GM12878 (cell line): ENCODE measurements around the gene SERPINE2. TPM values are rescaled to one million over a fixed set of nuclear protein-coding genes. Genes with fewer than 3 reads are reported as not detected.

ENCODE experiments used
- ATAC-seq: fragments of 200-7000 bp; cut with Tn5 transposase; 3 replicates; pipeline ENCODE4 v1.9.1; 2020; ENCODE audit warnings: mild to moderate bottlenecking, moderate library complexity
- BruUV-seq: library from RNA; stranded (reverse); fragments of 400-500 nt; replicated peaks from 2 replicates; lab custom pipeline; 2021; lab: Mats Ljungman, UMichigan
- CTCF ChIA-PET: fragments of 300-600 bp; sonication (Branson Sonifier 250); formaldehyde crosslinking; extraction: SDS; loops from one replicate; lab custom pipeline; 2021; ENCODE audit warnings: inconsistent platforms; lab: Yijun Ruan, JAX
- POLR2A ChIA-PET: fragments of 350-600 bp; formaldehyde crosslinking; extraction: SDS; loops from one replicate; lab custom pipeline; 2021; ENCODE audit warnings: inconsistent platforms; lab: Charles Lee
- RAD21 ChIA-PET: fragments of 300-600 bp; sonication (Branson Sonifier 250); formaldehyde crosslinking; loops from one replicate; lab custom pipeline; 2023; ENCODE audit warnings: antibody characterized with exemption; ENCODE audit not compliant: unreplicated experiment; lab: Charles Lee
- SMC1A ChIA-PET: fragments of 300-600 bp; sonication (Branson Sonifier 250); formaldehyde crosslinking; loops from one replicate; lab custom pipeline; 2023; ENCODE audit not compliant: unreplicated experiment, uncharacterized antibody; lab: Charles Lee
- DNase-seq: peaks from one replicate; pipeline ENCODE4 v3.0.0-alpha.2; 2011; ENCODE audit warnings: low read depth, low spot score
- FAIRE-seq: peaks from 3 replicates; lab custom pipeline; 2011; peaks lifted over from hg19 to GRCh38; lab: Jason Lieb, UNC
- H2AFZ ChIP-seq: 2 replicates; pipeline ENCODE4 v1.6.0; 2011; ENCODE audit warnings: low read depth, low read length, control low read depth; ENCODE audit not compliant: control insufficient read depth
- H3K27ac ChIP-seq: 2 replicates; pipeline ENCODE4 v1.5.1; 2011; ENCODE audit warnings: control low read depth; ENCODE audit not compliant: control insufficient read depth, insufficient read depth
- H3K27me3 ChIP-seq, 2 experiments: replicated peaks in 1 of 2; 2 replicates each; pipeline versions ENCODE4 v1.6.0 to v1.6.1; 2011; ENCODE audit warnings: low read length in 1 of 2; ENCODE audit not compliant: control insufficient read depth in 2 of 2, insufficient read depth in 2 of 2
- H3K36me3 ChIP-seq, 2 experiments: 2 replicates each; pipeline ENCODE4 v1.5.1; 2011; ENCODE audit warnings: low read length in 1 of 2; ENCODE audit not compliant: control insufficient read depth in 2 of 2, insufficient read depth in 2 of 2
- H3K4me1 ChIP-seq: 2 replicates; pipeline ENCODE4 v1.6.1; 2011; ENCODE audit warnings: mild to moderate bottlenecking, low read length, moderate library complexity, mixed read lengths; ENCODE audit not compliant: control insufficient read depth, insufficient read depth
- H3K4me2 ChIP-seq: 2 replicates; pipeline ENCODE4 v1.6.0; 2011; ENCODE audit warnings: control low read depth; ENCODE audit not compliant: control insufficient read depth, insufficient read depth
- H3K4me3 ChIP-seq: fragments of 200-600 bp; sonication (generic); 2 replicates; pipeline ENCODE4 v1.5.1; 2016
- H3K79me2 ChIP-seq: 2 replicates; pipeline ENCODE4 v1.6.0; 2011; ENCODE audit warnings: low read length; ENCODE audit not compliant: control insufficient read depth, insufficient read depth
- H3K9ac ChIP-seq: 2 replicates; pipeline ENCODE4 v1.8.0; 2011; ENCODE audit warnings: low read length, control low read depth, mixed read lengths; ENCODE audit not compliant: control insufficient read depth, insufficient read depth
- H3K9me3 ChIP-seq: replicated peaks from 3 replicates; pipeline ENCODE4 v1.5.1; 2011; ENCODE audit warnings: mild to moderate bottlenecking, low read length; ENCODE audit not compliant: control insufficient read depth, insufficient read depth
- H4K20me1 ChIP-seq: 2 replicates; pipeline ENCODE4 v1.6.0; 2011; ENCODE audit not compliant: control insufficient read depth, insufficient read depth
- CBX3 ChIP-seq: fragments of 200-600 bp; sonication (generic); IDR thresholded peaks from 2 replicates; pipeline ENCODE4 v1.6.1; 2016; ENCODE audit warnings: low read depth, borderline replicate concordance
- CHD1 ChIP-seq: IDR thresholded peaks from 2 replicates; pipeline ENCODE4 v1.6.1; 2012; ENCODE audit warnings: low read depth, low read length, improper control_type of control experiment
- DPF2 ChIP-seq: fragments of 450-650 bp; IDR thresholded peaks from 2 replicates; pipeline ENCODE4 v1.6.1; 2017; ENCODE audit warnings: mild to moderate bottlenecking
- HDAC2 ChIP-seq: fragments of 200-600 bp; sonication (generic); IDR thresholded peaks from 2 replicates; pipeline ENCODE4 v1.6.1; 2017
- IKZF2 ChIP-seq, 2 experiments: fragments of 450-650 bp; IDR thresholded peaks; 2 replicates each; pipeline ENCODE4 v1.6.1; 2017; ENCODE audit warnings: mild to moderate bottlenecking in 2 of 2, moderate library complexity in 2 of 2
- IRF4 ChIP-seq: IDR thresholded peaks from 2 replicates; pipeline ENCODE4 v1.6.1; 2011; ENCODE audit warnings: low read depth, low read length
- JUND ChIP-seq: IDR thresholded peaks from 2 replicates; pipeline ENCODE4 v1.6.1; 2012; ENCODE audit warnings: low read depth, mild to moderate bottlenecking, low read length, improper control_type of control experiment, moderate library complexity
- NFXL1 ChIP-seq: fragments of 450-650 bp; IDR thresholded peaks from 2 replicates; pipeline ENCODE4 v1.6.1; 2017; ENCODE audit warnings: antibody characterized with exemption, mild to moderate bottlenecking, borderline replicate concordance
- NR2C1 ChIP-seq: fragments of 450-650 bp; IDR thresholded peaks from 2 replicates; pipeline ENCODE4 v1.6.1; 2017; ENCODE audit warnings: antibody characterized with exemption, mild to moderate bottlenecking, moderate library complexity
- NRF1 ChIP-seq: conservative IDR thresholded peaks from 2 replicates; pipeline ENCODE4 v1.6.1; 2011; ENCODE audit warnings: mild to moderate bottlenecking, low read depth, low read length, improper control_type of control experiment
- RBBP5 ChIP-seq: fragments of 200-600 bp; sonication (generic); conservative IDR thresholded peaks from 2 replicates; pipeline ENCODE4 v1.6.1; 2016
- SUZ12 ChIP-seq: fragments of 200-600 bp; sonication (generic); IDR thresholded peaks from one replicate; pipeline ENCODE4 v1.6.1; 2018; ENCODE audit warnings: antibody characterized with exemption, mild to moderate bottlenecking; ENCODE audit not compliant: unreplicated experiment
- TCF7 ChIP-seq: IDR thresholded peaks from 2 replicates; pipeline ENCODE4 v1.6.1; 2014; ENCODE audit warnings: antibody characterized with exemption, borderline replicate concordance
- ZNF207 ChIP-seq: fragments of 450-650 bp; IDR thresholded peaks from 2 replicates; pipeline ENCODE4 v1.6.1; 2014; ENCODE audit warnings: antibody characterized with exemption, mild to moderate bottlenecking, borderline replicate concordance
- ZNF24 ChIP-seq: fragments of 450-650 bp; IDR thresholded peaks from 2 replicates; pipeline ENCODE4 v1.6.1; 2017; ENCODE audit warnings: antibody characterized with exemption, mild to moderate bottlenecking
- ZNF274 ChIP-seq: IDR thresholded peaks from one replicate; pipeline ENCODE4 v1.8.0; 2011; ENCODE audit not compliant: insufficient read length, insufficient read depth
- ZNF384 ChIP-seq: IDR thresholded peaks from 2 replicates; pipeline ENCODE4 v1.6.1; 2012; ENCODE audit warnings: low read depth, mild to moderate bottlenecking, low read length, improper control_type of control experiment, borderline replicate concordance
- ZSCAN29 ChIP-seq: fragments of 450-650 bp; IDR thresholded peaks from 2 replicates; pipeline ENCODE4 v1.6.1; 2017; ENCODE audit warnings: mild to moderate bottlenecking, moderate library complexity
- WGBS: methylation state at CpG from one replicate; pipeline ENCODE4 v1.1.6; 2016; ENCODE audit warnings: low lambda C conversion rate; ENCODE audit not compliant: insufficient replicate concordance, insufficient coverage; ENCODE audit errors: missing lambda C conversion rate; 5-methylcytosine and 5-hydroxymethylcytosine counted together
- in situ Hi-C: fragments of 300-500 bp; cut with MboI; formaldehyde crosslinking; loops from 9 replicates; pipeline ENCODE4 v1.14.3; 2018; ENCODE audit warnings: mixed read lengths
- intact Hi-C: fragments of 100-400 bp; cut with micrococcal nuclease; formaldehyde crosslinking; loops from one replicate; pipeline ENCODE4 v1.14.2; 2022; ENCODE audit not compliant: unreplicated experiment
- polyA plus RNA-seq, 11 experiments: library from polyadenylated mRNA; depleted of rRNA in 4 of 11; unstranded in 6 of 11; stranded (reverse) in 5 of 11; fragments of >200 nt; fragmentation: Nextera tagmentation in 4 of 11; fragmentation: Illumina TruSeq in 1 of 11; extraction: Ambion mirVana in 4 of 11; extraction: Trizol in 1 of 11; gene quantifications; 1 replicate in 1 of 11; 2 replicates in 10 of 11; pipeline versions ENCODE4 v1.2.1 to v1.2.3, GENCODE V29; 2011 to 2016; ENCODE audit warnings: inconsistent platforms in 2 of 11, missing spikeins in 2 of 11, low read depth in 1 of 11
- total RNA-seq, 4 experiments: library from RNA; depleted of rRNA in 3 of 4; stranded (reverse); fragments of >200 nt in 3 of 4; fragmentation: Illumina TruSeq in 1 of 4; extraction: Trizol in 1 of 4; gene quantifications; 2 replicates each; pipeline versions ENCODE4 v1.2.1 to v1.2.3, GENCODE V29; 2013 to 2021
- TF ChIP-seq, protein P1 (sequence below): fragments of 450-650 bp; IDR thresholded peaks from 2 replicates; pipeline ENCODE4 v1.6.1; 2017; ENCODE audit warnings: borderline replicate concordance
- TF ChIP-seq, protein P2 (sequence below): IDR thresholded peaks from 2 replicates; pipeline ENCODE4 v1.6.1; 2012; ENCODE audit warnings: low read length, inconsistent platforms

The SERPINE2 gene
- total and polyA plus RNA-seq, 10 of the 15 experiments (the other 5 are each of a cell fraction or from before 2014, with no cell fraction given): 0.18 to 1.7 (median 0.39) TPM

DNA sequence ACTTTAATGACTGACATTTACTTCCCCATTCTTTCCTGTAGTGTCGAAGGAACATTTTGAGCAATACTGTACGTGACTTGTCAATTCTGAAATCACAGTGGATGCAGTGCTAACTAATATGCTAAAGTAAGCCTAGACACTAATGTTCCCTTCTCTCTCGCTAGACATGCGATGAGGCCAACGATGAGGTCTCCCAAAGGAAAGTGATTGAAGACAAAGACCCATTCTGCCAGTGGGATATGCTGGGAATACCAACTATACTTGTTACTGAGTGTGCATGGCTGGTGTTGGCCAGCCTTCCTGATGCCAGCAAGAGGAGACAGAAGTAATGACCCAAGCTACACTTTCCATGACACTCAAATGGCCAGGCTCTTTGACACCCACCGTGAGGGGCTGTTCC is 2.5 kb upstream of the SERPINE2 start:
- in situ Hi-C loops (no loop called here), intact Hi-C loops (no loop called here)
- no peaks in the 10 kb centered on the region for H3K36me3 ChIP-seq
- WGBS: 48% methylated on average over 6 of the region's 6 CpGs
- RAD21 ChIA-PET: no interaction called here
- no TSS peak for BruUV-seq
- no peak overlapping the region for H3K27ac ChIP-seq
- no peak overlapping the region for H3K4me2 ChIP-seq
- peaks cover 7% of the 10 kb centered on the region; the same call in 1 of the 2 replicates for H3K4me1 ChIP-seq
- H3K9me3 ChIP-seq: no peaks in the 10 kb centered on the region
- ATAC-seq (no peak), FAIRE-seq (no peak), DNase-seq (no peak)
- peaks cover 20 to 38% of the 10 kb centered on the region in 2 experiments for H3K27me3 ChIP-seq
- POLR2A ChIA-PET: no interaction called here
- H2AFZ ChIP-seq: no peak overlapping the region
- CTCF ChIA-PET: no interaction called here
- H3K9ac ChIP-seq: no peak overlapping the region
- no peaks in the 10 kb centered on the region for H3K79me2 ChIP-seq
- TF ChIP-seq CHD1 (no peak), CBX3 (no peak), DPF2 (no peak), ZNF24 (no peak), TCF7 (no peak), ZNF274 (no peak), IKZF2 (IDR thresholded peaks at IDR 0.05) (no peak), JUND (no peak), RBBP5 (no peak), NRF1 (no peak), ZSCAN29 (no peak), ZNF384 (no peak), SUZ12 (no peak), NR2C1 (no peak), IRF4 (no peak), NFXL1 (no peak), ZNF207 (no peak), HDAC2 (no peak)
- TF ChIP-seq, protein P1, sequence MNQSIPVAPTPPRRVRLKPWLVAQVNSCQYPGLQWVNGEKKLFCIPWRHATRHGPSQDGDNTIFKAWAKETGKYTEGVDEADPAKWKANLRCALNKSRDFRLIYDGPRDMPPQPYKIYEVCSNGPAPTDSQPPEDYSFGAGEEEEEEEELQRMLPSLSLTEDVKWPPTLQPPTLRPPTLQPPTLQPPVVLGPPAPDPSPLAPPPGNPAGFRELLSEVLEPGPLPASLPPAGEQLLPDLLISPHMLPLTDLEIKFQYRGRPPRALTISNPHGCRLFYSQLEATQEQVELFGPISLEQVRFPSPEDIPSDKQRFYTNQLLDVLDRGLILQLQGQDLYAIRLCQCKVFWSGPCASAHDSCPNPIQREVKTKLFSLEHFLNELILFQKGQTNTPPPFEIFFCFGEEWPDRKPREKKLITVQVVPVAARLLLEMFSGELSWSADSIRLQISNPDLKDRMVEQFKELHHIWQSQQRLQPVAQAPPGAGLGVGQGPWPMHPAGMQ: no peak
- TF ChIP-seq, protein P2, sequence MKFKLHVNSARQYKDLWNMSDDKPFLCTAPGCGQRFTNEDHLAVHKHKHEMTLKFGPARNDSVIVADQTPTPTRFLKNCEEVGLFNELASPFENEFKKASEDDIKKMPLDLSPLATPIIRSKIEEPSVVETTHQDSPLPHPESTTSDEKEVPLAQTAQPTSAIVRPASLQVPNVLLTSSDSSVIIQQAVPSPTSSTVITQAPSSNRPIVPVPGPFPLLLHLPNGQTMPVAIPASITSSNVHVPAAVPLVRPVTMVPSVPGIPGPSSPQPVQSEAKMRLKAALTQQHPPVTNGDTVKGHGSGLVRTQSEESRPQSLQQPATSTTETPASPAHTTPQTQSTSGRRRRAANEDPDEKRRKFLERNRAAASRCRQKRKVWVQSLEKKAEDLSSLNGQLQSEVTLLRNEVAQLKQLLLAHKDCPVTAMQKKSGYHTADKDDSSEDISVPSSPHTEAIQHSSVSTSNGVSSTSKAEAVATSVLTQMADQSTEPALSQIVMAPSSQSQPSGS: no peak
- H3K4me3 ChIP-seq: no peak overlapping the region
- SMC1A ChIA-PET: no interaction called here
- 0 out of 2 replicates have a peak, but pooled peaks cover 3% of the 10 kb centered on the region for H4K20me1 ChIP-seq
